ENCODE data around the gene FAP.

Gene FAP

DNA sequence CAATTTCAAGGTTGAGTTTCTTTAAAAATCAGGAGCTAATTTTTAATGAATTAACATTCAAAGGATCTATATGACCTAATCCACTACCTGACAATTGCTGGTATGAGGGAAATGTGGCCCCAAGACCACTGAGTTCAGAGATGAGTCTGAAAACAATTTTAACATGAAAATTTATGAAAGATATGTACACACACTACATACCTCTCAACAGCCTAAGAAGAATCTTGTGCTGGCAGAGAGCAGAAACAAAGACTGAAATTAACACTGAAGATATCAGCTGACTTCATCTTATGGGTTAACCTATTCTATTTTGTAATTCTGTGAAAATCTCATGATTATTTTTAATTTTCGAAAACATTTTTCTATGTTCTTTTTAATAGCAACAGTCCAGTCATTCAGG lies 1.7 kb downstream of the FAP start:
- DNase-seq, result no peak

DNA sequence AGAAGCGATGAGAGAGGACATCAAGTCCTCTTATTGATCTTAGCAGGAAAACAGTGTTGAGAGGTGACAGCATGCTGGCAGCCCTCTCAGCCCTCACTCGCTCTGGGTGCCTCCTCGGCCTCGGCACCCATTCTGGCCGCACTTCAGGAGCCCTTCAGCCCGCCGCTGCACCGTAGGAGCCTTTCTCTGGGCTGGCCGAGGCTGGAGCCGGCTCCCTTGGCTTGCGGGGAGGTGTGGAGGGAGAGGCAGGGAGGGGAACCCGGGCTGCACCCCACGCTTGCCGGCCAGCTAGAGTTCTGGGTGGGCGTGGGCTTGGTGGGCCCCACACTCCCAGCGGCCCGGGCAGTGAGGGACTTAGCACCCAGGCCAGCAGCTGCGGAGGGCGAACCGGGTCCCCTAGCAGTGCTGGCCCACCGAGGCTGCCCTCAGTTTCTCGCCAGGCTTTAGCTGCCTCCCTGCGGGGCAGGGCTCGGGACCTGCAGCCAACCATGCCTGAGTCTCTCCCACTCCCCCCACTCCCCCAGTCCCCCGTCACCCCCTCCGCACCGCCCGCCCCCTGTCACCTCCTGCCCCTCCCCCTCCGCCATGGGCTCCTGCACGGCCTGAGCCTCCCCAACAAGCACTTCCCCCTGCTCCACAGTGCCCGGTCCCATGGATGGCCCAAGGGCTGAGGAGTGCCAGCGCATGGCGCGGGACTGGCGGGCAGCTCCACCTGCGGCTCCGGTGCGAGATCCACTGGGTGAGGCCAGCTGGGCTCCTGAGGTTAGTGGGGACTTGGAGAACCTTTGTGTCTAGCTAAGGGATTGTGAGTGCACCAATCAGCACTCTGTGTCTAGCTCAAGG lies 8.4 kb downstream of the FAP start:
- no peak for DNase-seq

DNA sequence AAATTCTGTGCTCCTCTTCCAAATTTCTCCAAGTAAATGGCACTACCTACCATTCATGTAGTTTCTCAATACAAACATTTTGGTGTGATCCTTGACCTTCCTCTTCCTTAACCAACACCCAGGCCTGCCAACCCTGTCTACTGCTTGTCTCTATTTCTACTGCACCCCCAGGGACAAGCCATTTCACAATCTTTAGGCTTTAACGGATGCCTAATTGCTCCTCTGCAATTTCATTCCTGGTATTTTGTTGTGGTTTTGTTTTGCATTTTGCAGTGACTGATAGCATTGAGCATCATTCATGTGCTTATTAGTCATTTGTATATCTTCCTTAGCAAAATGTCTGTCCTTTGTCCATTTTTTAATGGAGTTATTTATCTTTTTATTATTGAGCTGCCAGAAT lies 10.0 kb downstream of the FAP start:
- no peak for DNase-seq

DNA sequence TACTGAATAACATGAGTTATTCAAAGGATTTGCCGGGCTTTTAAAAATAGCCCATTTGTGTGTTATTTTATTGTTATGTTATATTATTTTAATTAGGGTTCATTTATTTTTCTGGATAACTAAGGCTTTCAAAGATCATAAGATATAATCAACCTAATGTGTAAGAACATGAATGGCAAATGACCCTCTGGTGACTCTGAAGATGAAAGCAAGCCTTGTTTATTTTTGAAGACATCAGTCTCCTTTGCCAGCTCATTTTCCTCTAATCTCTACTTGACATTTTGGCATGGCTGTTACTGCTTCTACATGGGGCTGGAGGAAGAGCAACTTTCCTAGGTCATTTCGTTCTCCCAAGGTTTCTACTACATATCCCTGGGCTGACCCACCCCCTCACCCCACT lies 10.6 kb downstream of the FAP start:
- DNase-seq, result no peak

DNA sequence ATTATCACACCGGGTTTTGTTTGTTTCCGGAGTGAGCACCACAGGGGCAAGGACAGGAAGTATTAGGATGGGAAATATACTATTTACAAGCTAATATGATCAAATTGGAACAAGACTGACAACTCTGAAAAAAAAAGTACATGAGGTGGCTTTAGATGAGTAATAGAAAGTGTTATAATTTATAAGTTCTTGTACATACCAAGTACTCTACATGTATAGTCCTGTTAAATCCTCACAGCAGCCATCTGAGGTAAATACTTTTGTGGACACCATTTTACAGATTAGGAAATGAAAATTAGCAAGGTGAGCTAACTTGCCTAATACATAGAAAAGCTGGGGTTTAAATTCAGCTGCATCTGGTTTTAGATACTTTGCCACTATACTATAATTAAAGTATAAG lies 11.2 kb downstream of the FAP start:
- no peak for DNase-seq

DNA sequence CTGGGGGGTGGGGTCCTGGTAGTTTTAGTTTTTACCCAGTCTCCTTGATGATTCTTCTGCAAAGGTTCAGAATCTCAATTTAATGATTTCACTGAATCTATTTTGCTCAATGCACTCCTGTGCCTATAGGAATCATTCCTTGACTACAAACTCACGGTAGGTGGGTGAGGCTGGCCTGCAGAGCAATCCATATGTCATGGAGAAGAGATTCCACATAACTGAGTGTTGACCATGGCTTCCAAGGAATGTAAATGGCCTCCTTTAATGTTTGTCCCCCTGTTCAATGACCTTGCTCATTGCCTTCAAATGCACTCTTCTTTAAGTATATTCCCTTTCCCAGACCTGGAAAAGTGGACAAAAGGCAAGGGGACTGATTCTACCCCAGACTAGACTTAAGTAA lies 12.5 kb downstream of the FAP start:
- no peak for DNase-seq

DNA sequence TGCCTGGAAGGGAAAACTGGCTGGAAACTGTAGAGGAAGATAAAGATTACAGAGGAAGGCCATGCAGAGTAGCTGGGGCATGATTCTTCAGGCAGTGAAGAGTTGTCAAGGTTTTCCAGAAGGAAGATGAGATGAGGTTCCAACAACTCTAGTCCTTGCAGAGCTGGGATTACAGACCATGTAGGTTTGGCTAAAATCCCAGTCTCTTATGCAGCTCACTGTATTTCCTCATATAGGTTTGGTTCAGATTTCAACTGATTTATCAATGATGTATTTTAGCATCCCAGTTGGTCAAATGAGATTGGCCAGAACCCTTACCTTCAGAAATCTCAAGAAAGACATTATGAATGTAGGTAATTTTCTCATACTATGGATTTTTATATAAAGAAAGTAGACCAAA lies 16.4 kb downstream of the FAP start:
- DNase-seq, result no peak

DNA sequence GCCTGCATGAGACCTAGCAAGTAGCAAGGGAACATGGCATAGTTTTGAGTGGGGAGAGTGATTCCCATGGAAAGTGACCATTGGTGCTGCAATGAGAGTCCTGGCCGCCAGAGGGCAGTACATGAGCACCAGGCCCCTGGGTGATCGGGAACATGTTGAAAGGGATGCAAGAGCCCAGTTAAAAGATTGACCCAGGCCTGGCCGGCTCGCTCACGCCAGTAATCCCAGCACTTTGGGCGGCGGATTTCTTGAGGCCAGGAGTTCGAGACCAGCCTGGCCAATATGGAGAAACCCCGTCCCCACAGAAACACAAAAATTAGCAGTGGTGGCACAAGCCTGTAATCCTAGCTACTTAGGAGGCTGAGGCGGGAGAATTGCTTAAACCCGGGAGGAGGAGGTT lies 22.2 kb downstream of the FAP start:
- DNase-seq, result peak; percentile 55

DNA sequence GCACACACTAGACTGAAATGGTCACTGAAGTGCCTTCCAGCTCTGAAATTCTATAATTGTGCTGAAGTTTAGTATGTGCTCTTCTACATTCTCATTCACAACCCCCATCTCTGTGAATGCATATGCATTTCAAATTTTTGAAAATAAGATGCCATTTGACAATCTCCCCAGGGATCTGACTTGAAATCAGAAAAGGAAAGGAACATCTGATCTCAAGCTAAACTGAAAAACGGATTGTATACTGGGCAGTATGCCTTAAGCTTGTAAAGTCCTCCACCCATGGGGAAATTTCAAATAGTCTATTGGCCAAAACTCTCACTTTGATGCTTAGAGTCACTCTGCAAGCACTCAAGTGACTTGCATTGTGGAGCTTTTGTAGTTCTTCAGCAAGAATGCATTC lies 22.9 kb downstream of the FAP start:
- DNase-seq, result no peak

DNA sequence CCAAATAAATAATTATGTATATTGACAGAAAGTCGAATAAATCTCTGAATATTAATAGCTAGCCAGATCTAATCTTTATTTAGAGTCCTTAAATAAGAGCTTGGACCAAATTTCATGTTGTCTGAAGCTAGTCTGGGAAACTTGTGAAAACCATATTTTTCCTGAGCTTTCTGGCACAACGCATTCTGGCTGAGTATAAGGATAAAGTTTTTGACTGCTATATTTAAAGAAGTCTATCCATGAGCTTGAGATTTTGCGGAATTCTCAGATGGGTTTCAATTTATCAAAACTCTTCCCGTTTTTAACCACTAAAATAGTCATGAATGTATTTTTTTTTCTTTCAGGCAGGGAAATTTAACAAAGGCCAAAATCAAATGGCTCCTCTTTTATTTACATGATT lies 23.8 kb downstream of the FAP start:
- DNase-seq, result no peak

DNA sequence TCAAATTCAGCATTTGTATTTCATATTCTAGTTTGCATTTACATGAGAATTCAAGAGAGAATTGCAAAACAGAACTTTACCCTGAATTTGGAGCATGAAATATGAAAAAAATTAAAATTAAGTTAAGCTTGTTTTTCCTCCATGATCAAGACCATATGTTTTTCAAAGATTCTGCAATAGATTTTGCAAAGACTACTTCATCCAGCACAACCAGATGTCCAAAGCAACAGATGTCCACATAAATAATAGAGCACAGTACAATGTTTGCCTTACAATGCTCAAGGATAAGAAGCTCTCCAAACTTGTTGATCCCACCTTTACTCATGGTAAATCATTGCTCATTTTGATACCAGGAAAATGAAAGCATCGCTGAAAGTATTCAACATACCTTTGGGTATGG lies 25.6 kb downstream of the FAP start:
- no peak for DNase-seq

DNA sequence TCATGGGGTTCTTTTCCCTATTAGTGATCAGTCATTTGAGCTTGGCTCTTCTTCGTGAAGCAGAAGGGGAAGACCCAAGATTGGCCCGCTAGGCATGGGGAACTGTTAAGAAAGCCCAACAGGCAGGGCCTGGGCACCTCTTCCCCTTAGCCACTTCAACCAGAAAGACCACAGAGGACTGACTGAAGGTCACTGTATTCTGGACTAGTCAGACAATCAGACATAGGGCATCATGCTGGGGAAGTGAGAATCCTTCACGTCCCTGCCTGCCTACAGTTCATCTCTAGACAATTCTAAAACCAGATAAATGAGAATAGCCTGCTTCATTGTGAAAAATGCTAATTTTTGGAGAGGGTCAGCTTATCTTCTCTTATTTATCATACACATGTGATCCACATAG lies 28.1 kb downstream of the FAP start:
- no peak for DNase-seq

DNA sequence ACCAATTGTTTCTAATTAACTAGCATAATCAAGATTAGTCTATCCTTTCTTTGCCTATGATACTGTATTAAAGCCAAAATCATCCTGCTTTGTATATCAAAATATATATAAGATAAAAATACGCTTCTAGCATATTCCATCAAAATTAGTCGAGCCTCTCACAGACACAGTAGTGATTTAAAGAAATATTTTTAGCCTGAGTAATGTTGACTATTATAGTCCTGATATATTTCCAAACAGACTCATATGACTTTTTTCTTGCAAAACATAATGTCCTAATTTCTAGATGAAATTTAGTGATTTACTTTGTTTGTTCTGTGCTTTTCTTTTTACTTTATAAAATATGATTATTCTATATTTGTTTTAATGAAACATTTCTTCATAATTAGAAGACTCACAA lies 30.9 kb downstream of the FAP start:
- DNase-seq, result no peak

DNA sequence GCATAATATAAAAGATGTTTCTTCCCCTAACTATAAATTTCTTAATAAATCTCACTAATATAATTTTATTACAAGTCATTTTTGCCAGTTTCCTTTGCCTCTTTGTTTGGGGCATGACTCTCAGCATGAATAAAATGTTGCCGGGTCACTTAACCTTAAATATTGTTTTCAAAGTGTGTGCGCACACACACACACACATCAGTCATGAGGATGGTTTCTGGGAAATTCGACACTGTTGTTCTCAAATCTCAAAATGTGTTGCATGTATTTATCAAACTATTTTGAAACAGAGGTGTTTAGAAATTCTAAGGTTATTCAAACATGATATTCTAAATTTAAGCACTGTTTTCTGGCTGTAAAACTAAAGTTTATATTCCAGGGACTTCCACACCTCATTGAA lies 31.5 kb downstream of the FAP start:
- DNase-seq, result no peak

DNA sequence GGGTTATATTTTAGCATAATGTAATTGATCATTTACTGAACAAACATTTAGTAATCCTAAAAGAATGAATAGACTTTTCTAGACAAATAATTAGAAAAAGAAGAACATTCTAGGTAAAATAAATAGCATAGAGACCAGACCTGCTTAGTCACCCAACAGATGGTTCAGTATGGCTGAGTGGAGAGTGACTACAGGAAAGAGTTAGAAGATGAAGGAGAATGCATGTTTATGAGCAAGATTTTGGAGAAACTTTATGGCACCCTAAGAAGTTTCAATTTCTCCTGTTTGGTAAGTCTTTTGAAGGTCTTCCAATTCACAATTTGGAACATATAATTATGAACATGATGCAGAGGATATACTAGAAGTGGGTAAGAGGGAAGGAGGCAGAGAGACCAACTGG lies 32.9 kb downstream of the FAP start:
- DNase-seq, result no peak

DNA sequence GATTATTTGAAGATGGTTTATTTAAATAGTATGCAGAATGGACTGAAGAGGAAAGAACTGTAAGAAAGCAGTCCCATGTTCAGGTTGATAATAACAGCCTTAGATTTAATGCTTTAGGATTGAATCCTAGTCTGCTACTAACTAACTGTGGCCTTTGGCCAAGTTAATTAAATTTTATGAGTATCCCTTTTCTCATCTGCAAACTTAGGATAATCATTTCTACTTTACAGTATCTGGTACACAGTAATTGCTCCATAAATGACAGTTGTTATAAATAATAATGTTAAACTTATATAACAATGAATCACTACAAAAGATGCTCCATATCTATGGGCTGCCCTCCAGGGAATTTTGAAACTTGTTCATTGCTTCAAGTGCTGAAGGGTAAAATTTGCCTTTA lies 41.0 kb downstream of the FAP start:
- no peak for DNase-seq

DNA sequence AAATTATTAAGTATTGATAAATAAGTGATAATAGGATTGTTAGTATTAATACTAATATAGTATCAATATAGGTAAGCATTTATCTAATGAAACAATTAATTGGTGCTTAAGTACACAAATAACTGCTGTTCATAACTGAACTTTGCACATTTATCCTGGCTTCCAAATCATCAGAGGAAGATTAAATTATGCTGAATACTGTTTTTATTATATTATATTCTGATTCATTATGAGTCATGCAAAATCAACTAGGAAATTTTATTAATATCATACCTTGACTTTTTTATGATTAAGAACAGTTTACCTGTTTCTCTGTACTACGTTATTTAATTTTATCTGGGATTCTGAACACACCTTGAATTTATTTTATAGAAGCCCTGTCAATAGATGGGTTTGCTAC lies 42.6 kb downstream of the FAP start:
- no peak for DNase-seq

DNA sequence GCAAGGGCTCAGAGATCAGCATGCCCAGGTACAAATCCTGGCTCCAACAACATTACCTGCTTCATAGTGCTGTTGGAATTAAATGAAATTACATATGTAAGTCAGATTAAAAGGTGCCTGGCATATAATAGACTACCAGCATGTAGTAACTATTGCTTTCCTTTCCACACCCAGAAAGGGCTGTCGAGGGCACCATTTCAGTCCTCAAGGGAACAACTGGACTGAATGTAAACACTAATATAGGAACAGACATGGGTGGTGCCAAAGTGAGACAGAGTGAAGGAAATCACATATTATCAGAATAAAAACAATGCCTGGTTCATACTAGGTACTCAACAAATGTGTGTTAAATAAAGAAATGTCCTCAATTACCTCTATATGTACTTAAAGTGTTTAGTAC lies 43.3 kb downstream of the FAP start:
- DNase-seq, result no peak

DNA sequence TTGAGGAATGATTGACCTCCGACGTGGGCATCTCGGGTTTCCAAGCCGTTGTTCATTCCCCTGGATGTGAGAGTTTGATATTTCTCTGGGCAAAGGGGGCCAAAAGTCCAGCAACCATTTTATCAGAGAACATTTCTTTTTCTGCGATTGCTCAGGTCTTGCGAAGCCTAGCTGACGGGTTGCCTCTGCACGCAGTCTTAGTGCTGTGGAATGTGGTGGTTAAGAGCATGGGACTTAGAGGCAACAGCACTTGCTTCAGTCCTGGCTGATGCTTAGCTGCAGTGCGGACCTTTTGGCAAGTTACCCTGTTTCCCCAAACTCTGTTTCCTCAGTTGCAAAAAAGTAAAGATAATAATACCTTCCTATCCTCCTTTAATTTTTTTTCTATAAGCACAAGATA lies 45.0 kb downstream of the FAP start:
- no peak for DNase-seq

DNA sequence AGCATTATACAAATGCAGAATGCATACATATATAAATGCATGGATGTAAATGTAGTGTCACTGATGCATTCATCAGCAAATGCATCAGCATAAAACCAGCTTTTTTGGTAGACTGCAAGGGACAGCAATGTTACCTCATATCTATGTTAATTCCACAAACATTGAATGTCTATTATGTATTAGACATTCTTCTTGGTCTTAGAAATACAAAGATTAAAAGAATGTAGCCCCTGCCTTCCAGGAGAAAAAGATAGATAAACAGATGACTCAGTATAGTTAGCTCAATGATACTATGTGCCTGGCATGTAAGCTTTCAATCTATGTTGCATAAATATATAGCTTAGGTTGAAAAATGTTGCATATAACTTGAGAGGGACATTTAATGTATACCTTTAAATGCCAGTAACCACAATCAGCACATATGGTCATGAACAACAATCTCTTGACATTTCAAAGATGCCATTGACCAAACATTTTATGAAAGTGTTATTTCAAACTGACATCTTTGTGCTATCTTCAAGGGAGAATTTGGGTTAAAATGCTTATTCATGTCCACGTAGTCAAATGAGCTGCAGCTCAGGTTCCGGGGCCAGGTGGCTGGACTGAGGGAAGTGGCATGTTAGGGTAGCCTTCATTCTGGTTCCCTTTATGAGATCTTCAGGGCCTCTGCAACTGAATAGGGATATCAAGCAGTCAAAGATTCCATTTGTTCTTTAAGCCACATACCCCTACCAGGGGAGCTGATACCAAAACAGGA lies 46.0 kb downstream of the FAP start:
- DNase-seq, result no peak

DNA sequence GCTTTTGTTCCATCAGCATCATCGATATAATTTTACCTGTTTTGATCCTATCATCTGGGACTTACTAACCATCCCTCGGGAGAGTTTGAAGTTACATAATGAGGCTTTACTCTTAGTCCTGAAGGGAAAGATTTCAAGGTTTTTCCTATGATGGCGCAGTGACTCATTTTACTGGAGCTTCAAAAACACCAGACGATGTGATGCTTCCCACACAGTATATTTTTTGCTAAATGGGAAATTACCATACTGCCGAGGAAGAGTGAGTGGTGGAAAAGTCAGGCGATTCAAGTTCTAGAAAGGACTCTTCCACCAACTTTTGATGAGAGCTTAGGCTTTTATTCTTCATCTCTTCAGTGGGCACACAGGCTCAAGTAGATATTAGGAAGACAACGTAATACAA lies 46.6 kb downstream of the FAP start:
- no peak for DNase-seq

DNA sequence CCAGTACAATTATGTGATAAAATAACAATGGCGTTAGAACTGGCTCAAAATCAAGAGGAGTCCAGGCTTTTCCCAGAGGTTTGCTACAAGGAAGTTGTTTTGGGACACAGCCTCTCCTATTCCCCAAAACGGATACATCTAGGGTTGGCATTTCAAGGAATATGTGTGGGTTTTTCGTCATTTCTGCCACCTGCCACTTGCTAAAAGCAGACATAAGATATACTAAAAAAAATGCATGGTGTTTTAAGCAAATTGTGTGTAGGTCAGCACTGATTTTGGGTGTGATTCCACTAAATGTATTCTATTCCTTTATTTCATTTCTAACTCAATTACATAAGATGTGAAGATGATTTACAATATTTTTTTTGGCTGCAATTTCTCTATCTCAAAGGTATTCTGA lies 54.8 kb downstream of the FAP start:
- DNase-seq, result no peak

DNA sequence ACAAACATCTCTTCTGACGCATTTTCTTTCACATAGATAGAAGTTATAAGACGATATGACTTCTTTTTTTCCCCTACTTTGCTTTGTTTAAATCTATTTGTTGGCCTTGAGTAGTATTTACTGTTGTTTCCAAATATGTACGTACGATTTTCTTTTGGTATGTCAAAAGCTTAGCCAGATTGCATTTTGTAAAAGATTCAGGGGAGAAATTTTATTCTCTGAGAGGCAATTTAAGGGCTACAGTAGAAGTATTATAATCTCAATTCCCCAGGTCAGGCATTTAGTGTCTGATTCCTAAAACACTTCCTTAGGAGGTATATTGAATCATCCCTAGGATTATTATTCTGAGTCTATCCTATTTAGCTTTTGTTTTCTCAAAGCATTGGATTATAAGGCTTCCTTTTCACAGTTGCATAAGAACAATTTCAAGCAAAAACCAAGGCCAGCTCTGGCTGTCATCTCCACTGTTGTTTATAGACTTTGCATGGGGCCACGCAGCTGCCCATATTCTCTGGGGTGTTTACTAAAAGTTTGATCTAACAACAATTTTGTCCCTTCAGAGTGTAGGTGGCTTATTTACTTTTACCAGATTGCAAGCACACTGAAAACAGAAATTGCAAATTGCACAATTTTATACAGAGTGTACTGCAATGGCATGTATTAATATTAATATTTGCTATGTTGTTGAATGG lies 57.6 kb downstream of the FAP start:
- DNase-seq, result no peak

DNA sequence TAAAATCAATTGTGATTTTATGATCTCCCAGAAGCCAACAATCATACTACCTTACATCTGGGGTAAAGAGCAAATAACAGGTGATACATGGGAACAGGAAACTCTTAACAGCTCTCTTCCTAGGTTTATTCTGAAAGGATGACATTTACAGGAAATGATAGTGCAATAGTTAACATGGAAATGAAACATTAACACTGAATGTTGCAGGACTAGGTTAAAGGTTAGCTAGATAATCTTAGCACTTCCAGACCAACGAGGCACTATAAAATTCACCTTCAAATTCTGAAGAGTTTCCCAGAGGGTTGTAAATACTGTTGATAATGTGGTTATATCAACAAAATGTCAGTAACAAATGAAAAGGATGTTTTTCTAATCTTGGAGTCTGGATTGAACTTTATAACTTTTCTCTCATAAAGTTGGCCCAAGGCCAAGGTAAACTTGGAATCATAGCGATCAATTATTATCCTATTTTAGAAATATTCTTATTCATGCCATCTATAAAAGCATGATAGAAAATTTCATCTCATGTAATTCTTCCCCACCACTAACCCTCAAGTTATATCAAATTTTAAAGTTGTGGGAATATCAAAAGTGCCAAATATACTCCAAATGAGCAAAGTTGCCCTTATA lies 58.3 kb downstream of the FAP start:
- DNase-seq, result no peak

All from activated CD4-positive, alpha-beta T cell treated with anti-CD3 and anti-CD28 coated beads, Interleukin-2, amount 50 U/mL, for 16 hours (primary cell).